ENCODE data around the gene MAB21L4. TPM values are rescaled to one million over a fixed set of nuclear protein-coding genes. Genes with fewer than 3 reads are reported as not detected.
"Not testable (repeated sequence)": the region's sequence is repeated elsewhere in the genome, so short reads cannot be mapped to it uniquely, and the experiment has no call there.

Gene MAB21L4
- total and polyA plus RNA-seq, 2 of the 8 experiments (the other 6 are each of a cell fraction or from before 2014, with no cell fraction given), result 0.11 TPM; not detected in 1

- TF ChIP-seq EGR1 (IDR thresholded peaks at IDR 0.05; ENCODE audit: borderline replicate concordance, low read depth, low read length), result no peak
- no peak for TF ChIP-seq POLR2A (IDR thresholded peaks at IDR 0.05; ENCODE audit: control extremely low read depth in 1 of 2, low read depth in 2 of 2, low read length in 2 of 2)
- no peak for TF ChIP-seq RXRA (IDR thresholded peaks at IDR 0.05; ENCODE audit: insufficient read depth, low read depth, low read length)
- no peak for TF ChIP-seq CHD2 (IDR thresholded peaks at IDR 0.05; ENCODE audit: low read length)
- TF ChIP-seq ATF3 (IDR thresholded peaks at IDR 0.05; ENCODE audit: insufficient read depth, low read depth, low read length), result no peak
- no peak for TF ChIP-seq CTBP2 (IDR thresholded peaks at IDR 0.05; ENCODE audit: borderline replicate concordance, insufficient read depth, insufficient read length, low read length)
- TF ChIP-seq SP2 (IDR thresholded peaks at IDR 0.05; ENCODE audit: low read length), result no peak
Observed at GRCh38 chr2:240846873-240847595, 48.9 kb downstream of the MAB21L4 start (continued).

- H3K23ac ChIP-seq (ENCODE audit: insufficient read length); H3K4me1 ChIP-seq (replicated peaks in 1 of 4; ENCODE audit: control insufficient read depth in 3 of 4, insufficient read depth in 4 of 4, low read length in 3 of 4); H4K91ac ChIP-seq (replicated peaks; ENCODE audit: insufficient read length, low read length); H3K4me2 ChIP-seq (ENCODE audit: insufficient read depth in 1 of 2, low read depth in 2 of 2, low read length in 2 of 2); DNase-seq (ENCODE audit: low read depth in 1 of 2, low spot score in 2 of 2); H4K5ac ChIP-seq (ENCODE audit: insufficient read length, low read depth, low read length); H3K56ac ChIP-seq (replicated peaks; ENCODE audit: insufficient read length, low read depth, low read length); H2AK5ac ChIP-seq (ENCODE audit: low read depth, low read length); H2BK15ac ChIP-seq (ENCODE audit: low read length); H2BK20ac ChIP-seq (ENCODE audit: low read length); H2BK5ac ChIP-seq (ENCODE audit: low read depth, low read length); H3K4ac ChIP-seq (replicated peaks; ENCODE audit: insufficient read length, low read depth, low read length); H3K4me3 ChIP-seq (ENCODE audit: extremely low read depth in 1 of 4, insufficient read depth in 2 of 4, low read depth in 3 of 4, low read length in 4 of 4); H3K27ac ChIP-seq (ENCODE audit: low read depth, low read length); H3K36me3 ChIP-seq (ENCODE audit: control insufficient read depth in 2 of 4, insufficient read depth in 4 of 4, low read length in 3 of 4); H3K79me2 ChIP-seq (ENCODE audit: control insufficient read depth in 1 of 2, insufficient read depth in 2 of 2, low read length in 2 of 2); H2BK12ac ChIP-seq (ENCODE audit: low read depth, low read length); H3K79me1 ChIP-seq (ENCODE audit: low read depth, low read length); FAIRE-seq; H2BK120ac ChIP-seq (replicated peaks; ENCODE audit: low read depth, low read length); H3K18ac ChIP-seq (ENCODE audit: extremely low read depth, low read length); H4K8ac ChIP-seq (ENCODE audit: extremely low read depth, insufficient read depth, low read length); H2AFZ ChIP-seq (ENCODE audit: low read length); H3K23me2 ChIP-seq (ENCODE audit: low read depth, low read length); H3K14ac ChIP-seq (ENCODE audit: insufficient read length); H3K9me3 ChIP-seq (ENCODE audit: insufficient read depth in 2 of 2, low read depth in 1 of 2, low read length in 1 of 2); H3K27me3 ChIP-seq (replicated peaks in 1 of 4; ENCODE audit: control insufficient read depth in 3 of 4, extremely low read depth in 1 of 4, insufficient read depth in 3 of 4, low read length in 3 of 4); H3K9ac ChIP-seq (replicated peaks in 1 of 4; ENCODE audit: extremely low read depth in 1 of 4, low read depth in 3 of 4, low read length in 3 of 4); H4K20me1 ChIP-seq (replicated peaks in 1 of 2; ENCODE audit: control insufficient read depth in 1 of 2, insufficient read depth in 2 of 2, low read length in 2 of 2): not testable (repeated sequence)
- POLR2A ChIA-PET (ENCODE audit: partially characterized antibody), result interaction anchor here (1.1 to 1.4 kb wide), 2 partner anchors 27 to 157 kb away, joined by 3 to 4 read pairs; no protein-coding TSS in a partner anchor
- 95% methylated on average over 2 of the region's 2 CpGs; no CpG with 5 or more reads in 1 of the 2 experiments for WGBS, 2 experiments (ENCODE audit: extremely low coverage in 1 of 2, insufficient coverage in 1 of 2, insufficient read length in 1 of 2, insufficient replicate concordance in 2 of 2, low coverage in 1 of 2, low lambda C conversion rate in 2 of 2, missing lambda C conversion rate in 1 of 2)
- CTCF ChIA-PET (ENCODE audit: partially characterized antibody), result interaction anchor here (0.7 to 1.5 kb wide), 5 partner anchors 11 to 119 kb away, joined by 3 to 4 read pairs (median 3); no protein-coding TSS in a partner anchor
Observed at GRCh38 chr2:240846309-240846708, 49.6 kb downstream of the MAB21L4 start.

Data from H1 (cell line).